Inferior parietal cortex (tissue), 1 donor: Measurements from ENCODE around the gene CLPTM1L.

Experiments used
- DNase-seq: peaks from one replicate; pipeline ENCODE4 v3.0.0-alpha.2; 2016; ENCODE audit errors: extremely low spot score

The CLPTM1L gene

DNA sequence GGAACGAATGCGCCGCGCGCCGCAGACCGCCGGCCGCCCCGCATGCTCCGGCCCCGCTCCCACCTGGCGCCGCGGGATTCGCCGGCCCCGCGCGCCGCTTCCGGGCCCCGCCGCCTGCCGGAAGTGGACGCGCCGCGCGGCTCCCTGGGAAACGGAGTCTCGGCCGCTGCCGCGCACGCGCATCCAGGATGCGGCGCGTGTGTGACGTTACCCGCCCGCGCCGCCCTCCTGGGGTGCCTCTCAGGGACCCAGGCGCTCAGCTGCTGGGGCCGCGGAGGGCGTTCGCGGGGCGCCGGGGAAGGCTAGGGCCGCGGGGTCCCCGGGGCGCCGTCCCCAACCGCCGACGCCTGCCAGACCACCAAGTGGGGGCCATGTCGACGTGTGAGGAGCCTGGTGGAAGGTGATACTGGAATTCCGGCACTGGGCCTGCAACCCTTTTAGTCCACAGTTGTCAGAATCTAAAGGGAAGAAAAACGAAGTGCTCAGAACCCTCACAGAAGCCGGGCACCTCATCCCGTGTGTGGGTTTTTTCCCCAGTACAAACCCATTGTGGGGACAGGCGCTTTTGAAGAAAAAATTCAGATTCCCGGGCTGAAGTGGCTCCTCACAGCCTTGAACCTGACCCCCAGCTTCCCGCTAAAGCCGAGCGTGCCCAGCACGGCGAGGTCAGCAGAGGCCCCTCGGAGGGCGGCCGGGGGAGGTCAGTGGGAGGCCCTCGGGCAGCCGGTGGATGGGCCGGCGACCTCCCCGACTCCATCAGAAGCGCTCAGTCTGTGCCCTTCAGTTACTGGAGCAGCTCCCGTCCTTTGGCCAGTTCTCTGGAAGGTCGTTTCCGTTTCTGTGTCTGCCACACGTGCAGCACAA is at the start of gene CLPTM1L:
Gene CLPTM1L (minus strand): TSS at position 125 of the 864 bp plus-strand sequence. CDS start 258 bp downstream, outside the sequence.
- peak; percentile 90 for DNase-seq

- no peak for DNase-seq
These were observed 48.9 kb upstream of the CLPTM1L start for GRCh38 chr5:1393571-1394501.

DNA sequence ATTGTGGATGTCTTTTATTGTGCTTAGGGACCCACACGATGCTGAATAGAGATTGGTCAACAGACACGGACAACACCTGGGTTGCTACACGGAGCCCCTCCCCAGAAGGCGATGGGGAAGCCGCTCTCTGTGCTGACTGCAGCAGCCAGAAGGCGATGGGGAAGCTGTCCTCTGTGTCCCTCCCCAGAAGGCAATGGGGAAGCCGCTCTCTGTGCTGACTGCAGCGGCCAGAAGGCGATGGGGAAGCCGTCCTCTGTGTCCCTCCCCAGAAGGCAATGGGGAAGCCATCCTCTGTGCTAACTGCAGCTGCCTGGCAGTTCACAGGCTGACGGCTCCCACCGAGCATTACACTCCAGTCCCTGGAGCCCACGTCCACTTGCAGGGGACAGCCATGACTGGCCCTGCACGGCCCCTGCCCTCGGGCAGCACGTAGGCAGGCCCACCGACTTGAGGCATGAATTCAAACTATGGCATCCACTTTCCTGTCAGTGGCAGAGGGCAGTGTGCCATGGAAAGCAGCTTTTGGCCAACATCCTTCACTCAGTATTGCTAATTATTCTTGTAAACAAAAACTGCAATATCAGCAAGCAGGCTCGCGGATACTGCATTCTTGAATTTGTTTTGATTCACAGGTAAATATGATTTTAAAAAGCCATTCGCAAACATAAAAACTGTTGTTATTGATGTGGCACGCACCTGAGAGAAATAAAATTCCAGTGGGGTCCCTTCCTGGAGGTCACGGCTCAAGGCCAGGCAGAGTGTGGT is 48.1 kb upstream of the CLPTM1L start:
- no peak for DNase-seq

DNA sequence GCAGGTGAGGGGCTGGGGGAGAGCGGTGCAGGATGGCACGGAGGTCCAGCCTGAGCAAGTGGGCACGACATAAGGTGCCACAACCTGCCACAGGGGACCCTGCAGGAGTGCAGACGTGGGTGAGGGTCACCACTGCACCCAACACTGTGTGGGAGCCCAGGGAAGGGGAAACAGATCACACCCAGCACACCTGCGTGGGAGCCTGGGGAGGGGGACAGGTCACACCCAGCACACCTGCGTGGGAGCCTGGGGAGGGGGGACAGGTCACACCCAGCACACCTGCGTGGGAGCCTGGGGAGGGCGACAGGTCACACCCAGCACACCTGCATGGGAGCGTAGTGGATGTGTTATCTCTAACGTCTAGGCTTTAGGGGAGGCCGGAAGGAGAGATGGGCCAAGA is 47.4 kb upstream of the CLPTM1L start:
- no peak for DNase-seq

DNA sequence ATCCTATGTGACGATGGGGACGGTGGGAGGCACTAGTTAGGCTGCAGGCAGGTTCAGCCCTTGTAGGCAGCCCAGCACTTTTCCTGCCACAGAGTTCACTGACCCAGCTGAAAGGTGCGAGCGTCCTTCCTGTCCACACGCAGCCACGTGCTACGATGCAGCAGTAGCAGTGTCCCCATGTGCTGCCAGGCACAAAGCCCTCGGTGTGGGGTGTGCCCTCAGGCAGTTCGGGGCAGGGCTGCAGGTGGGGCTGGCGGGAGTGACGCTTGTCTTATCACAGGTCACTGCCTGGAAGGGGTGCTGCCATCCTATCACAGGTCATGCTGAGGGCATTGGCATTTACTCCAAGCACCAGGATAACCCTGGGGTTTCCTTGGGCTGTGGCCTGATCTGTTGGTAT is 46.8 kb upstream of the CLPTM1L start:
- DNase-seq = no peak

DNA sequence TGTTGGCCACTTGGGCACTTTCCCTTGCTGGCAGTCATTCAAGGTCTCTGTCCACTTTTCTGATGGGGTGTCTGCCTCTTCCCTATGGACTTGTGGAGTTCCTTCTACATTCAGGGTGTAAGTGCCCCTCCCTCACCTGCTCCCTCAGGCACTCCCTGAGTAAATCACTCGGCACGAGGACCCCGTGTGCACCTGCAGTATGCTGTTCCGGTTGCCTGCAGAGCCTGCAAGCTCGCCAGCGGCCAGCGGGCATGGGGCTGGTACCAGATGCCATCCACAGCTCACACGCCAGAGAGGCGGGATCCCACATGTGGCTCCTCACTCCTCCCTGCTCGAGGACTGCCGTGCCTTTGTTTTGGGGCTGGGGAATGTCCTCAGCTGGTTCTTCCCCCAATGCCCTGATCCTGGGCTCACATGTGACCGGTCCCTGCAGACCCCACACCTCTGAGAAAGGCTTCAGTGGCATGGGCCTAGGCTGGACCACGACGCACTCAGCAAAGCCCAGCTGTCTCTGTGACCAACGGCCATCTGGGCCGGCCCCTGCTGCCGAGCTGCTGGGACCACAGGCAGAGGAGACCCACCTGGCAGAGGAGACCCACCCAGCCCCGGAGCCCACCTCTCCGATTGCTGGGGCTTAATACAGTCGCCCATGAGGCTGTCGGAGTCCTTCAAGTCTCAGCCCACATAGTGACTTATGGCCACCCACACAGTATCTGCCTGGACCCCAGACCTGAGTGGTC is 46.1 kb upstream of the CLPTM1L start:
- DNase-seq = no peak

DNA sequence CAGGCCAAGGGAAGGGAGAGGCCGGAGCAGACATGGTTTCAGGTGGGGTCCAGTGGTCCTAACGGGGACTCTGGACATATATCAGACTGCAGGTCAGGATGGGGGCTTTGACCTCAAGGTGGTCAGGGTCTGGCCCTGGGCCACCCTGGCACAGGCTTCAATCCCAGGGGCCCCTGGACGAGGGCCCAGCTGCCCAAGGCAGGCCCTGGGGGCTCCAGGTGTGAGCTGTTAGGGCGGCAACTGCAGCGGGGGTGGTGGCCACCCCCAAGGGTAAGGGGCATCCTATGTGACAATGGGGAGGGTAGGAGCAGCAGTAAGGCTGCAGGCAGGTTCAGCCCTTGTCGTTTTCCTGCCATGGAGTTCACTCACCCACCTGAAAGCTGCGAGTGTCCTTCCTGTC is 45.4 kb upstream of the CLPTM1L start:
- DNase-seq = no peak

- DNase-seq = no peak
These were observed 43.6 kb upstream of the CLPTM1L start for GRCh38 chr5:1388383-1388967.

DNA sequence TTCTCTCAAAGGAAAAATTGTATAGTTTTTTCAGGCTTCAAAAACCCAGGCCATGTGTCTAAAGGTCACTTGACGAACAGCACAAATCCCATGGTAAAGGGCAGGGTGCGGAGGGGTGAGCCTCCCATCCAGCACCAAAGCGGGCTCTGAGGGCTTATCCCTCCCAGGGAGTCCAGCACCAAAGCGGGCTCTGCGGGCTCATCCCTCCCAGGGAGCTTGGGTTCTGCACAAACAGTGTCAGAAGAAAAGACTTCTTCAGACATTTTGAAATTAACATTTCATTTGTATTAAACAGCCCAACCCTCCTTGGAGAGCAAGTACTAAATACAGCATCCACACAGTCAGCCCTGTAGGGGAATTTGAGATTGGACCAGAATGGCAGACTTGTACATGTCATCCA is 43.0 kb upstream of the CLPTM1L start:
- no peak for DNase-seq

GRCh38 chr5:1387059-1387755 is 42.3 kb upstream of the CLPTM1L start:
- no peak for DNase-seq

GRCh38 chr5:1386274-1386717 is 41.4 kb upstream of the CLPTM1L start:
- peak; percentile 14 for DNase-seq

GRCh38 chr5:1385395-1386273 is 40.7 kb upstream of the CLPTM1L start:
- DNase-seq = peak; percentile 39

DNA sequence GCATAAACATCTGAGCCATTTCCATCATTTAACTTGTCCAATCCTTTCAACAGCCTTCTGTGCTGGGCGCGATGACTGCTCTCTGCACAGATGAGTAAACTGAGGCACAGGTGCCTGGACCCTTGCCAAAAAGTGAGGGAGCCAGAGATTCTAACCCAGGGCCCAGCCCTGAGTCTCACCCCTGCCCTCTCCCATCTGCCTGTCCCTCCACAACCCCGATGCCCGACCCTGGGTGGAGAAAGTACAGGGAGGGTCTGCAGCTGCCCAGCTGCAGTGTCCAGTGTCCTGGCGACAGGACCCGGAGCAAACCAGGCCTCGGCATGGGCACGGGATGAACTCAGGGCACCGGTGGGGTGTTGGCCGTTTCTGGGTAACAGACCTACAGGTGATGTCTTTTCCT is 39.6 kb upstream of the CLPTM1L start:
- no peak for DNase-seq

GRCh38 chr5:1383886-1384401 is 39.0 kb upstream of the CLPTM1L start:
- DNase-seq = no peak

DNA sequence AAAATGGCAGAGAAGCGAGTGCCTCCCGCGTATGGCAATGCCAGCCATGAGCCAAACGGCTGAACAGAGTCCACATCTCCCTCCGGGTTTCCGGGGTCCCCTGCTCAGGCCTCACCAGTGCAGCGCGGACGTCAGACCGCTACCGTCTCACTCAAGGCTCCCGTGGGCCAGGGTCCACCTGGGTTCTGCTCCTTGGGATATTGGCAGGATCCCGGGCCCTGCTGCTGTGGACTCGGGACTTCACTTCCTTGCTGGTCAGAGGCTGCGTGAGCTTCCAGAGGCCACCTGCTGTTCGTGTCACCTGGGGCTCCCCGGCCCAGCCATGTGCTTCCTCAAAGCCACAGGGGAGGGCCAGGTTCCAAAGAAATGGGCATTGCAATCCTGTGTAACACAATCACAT is 38.4 kb upstream of the CLPTM1L start:
- no peak for DNase-seq

DNA sequence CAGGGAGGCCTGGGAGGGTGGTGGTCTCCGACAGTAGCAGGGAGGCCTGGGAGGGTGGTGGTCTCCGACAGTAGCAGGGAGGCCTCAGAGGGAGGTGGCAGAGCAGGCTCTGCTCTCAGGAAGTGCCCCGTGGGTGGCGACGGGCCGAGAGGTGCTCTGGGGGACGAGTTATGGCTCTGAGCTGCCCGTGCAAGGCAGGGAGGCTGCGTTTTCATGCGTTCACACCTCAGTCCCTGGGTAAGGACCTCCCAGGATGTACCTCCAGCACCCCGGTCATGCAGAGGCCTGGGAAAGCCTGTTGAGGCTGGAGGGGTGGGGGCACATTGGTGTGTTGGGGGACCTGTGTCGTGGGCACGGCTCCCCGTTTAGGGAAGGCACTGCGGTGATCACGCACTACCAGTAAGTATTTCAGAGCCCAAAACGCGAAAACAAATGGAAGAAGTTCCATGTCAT is 37.4 kb upstream of the CLPTM1L start:
- DNase-seq = no peak

GRCh38 chr5:1381370-1382247 is 36.7 kb upstream of the CLPTM1L start:
- no peak for DNase-seq

- no peak for DNase-seq
These were observed 36.0 kb upstream of the CLPTM1L start for GRCh38 chr5:1380910-1381309.
